Astrocyte (in vitro differentiated cells and primary cell): ENCODE results near the gene JMJD1C. TPM values are rescaled to one million over a fixed set of nuclear protein-coding genes. Genes with fewer than 3 reads are reported as not detected.

Experiments
- DNase-seq: peaks from one replicate; pipeline ENCODE4 v3.0.0-alpha.2; 2010; ENCODE audit warnings: low read depth
- FAIRE-seq: peaks from 2 replicates; lab custom pipeline; 2011; peaks lifted over from hg19 to GRCh38; lab: Jason Lieb, UNC
- H2AFZ ChIP-seq: 2 replicates; pipeline ENCODE4 v1.6.0; 2012; ENCODE audit warnings: low read depth, low read length, inconsistent platforms
- H3K27ac ChIP-seq: 2 replicates; pipeline ENCODE4 v1.5.1; 2011; ENCODE audit warnings: low read depth, low read length, inconsistent platforms
- H3K27me3 ChIP-seq: 2 replicates; pipeline ENCODE4 v1.6.0; 2011; ENCODE audit warnings: low read length, inconsistent platforms; ENCODE audit not compliant: insufficient read depth
- H3K36me3 ChIP-seq: 2 replicates; pipeline ENCODE4 v1.5.1; 2011; ENCODE audit warnings: low read length, inconsistent platforms; ENCODE audit not compliant: insufficient read depth
- H3K4me1 ChIP-seq: 2 replicates; pipeline ENCODE4 v1.5.1; 2011; ENCODE audit warnings: low read length, inconsistent platforms; ENCODE audit not compliant: insufficient read depth
- H3K4me2 ChIP-seq: 2 replicates; pipeline ENCODE4 v1.6.0; 2012; ENCODE audit warnings: low read length, inconsistent platforms
- H3K4me3 ChIP-seq: 2 replicates; pipeline ENCODE4 v1.5.1; 2011; ENCODE audit warnings: low read depth, mild to moderate bottlenecking, low read length, inconsistent platforms; ENCODE audit not compliant: insufficient read depth
- H3K79me2 ChIP-seq: 2 replicates; pipeline ENCODE4 v1.6.0; 2012; ENCODE audit warnings: mild to moderate bottlenecking, low read length, inconsistent platforms; ENCODE audit not compliant: insufficient read depth
- H3K9ac ChIP-seq: 2 replicates; pipeline ENCODE4 v1.6.0; 2012; ENCODE audit warnings: mild to moderate bottlenecking, low read length, inconsistent platforms
- H3K9me3 ChIP-seq: 2 replicates; pipeline ENCODE4 v1.5.1; 2012; ENCODE audit warnings: low read depth, mild to moderate bottlenecking, low read length, inconsistent platforms; ENCODE audit not compliant: insufficient read depth
- H4K20me1 ChIP-seq: 2 replicates; pipeline ENCODE4 v1.6.0; 2012; ENCODE audit warnings: low read length, inconsistent platforms; ENCODE audit not compliant: insufficient read depth
- H3K27ac Mint-ChIP-seq: one replicate; pipeline ENCODE4 v1.8.0; 2021; ENCODE audit warnings: mild to moderate bottlenecking, mixed read lengths; ENCODE audit not compliant: unreplicated experiment
- H3K27me3 Mint-ChIP-seq: one replicate; pipeline ENCODE4 v1.8.0; 2021; ENCODE audit warnings: low read depth, mixed read lengths; ENCODE audit not compliant: unreplicated experiment
- H3K36me3 Mint-ChIP-seq: one replicate; pipeline ENCODE4 v1.8.0; 2021; ENCODE audit warnings: low read depth, mixed read lengths; ENCODE audit not compliant: unreplicated experiment
- H3K4me1 Mint-ChIP-seq: one replicate; pipeline ENCODE4 v1.8.0; 2021; ENCODE audit warnings: low read depth, mixed read lengths; ENCODE audit not compliant: unreplicated experiment
- H3K4me3 Mint-ChIP-seq: one replicate; pipeline ENCODE4 v1.8.0; 2021; ENCODE audit warnings: mild to moderate bottlenecking, moderate library complexity, mixed read lengths; ENCODE audit not compliant: unreplicated experiment
- H3K9me3 Mint-ChIP-seq: one replicate; pipeline ENCODE4 v1.8.0; 2021; ENCODE audit warnings: mild to moderate bottlenecking, mixed read lengths; ENCODE audit not compliant: unreplicated experiment
- CTCF ChIP-seq: IDR thresholded peaks from 2 replicates; pipeline ENCODE4 v1.5.1; 2011; ENCODE audit warnings: low read depth, mild to moderate bottlenecking, inconsistent platforms, low read length, moderate library complexity; ENCODE audit not compliant: insufficient read depth
- EZH2 ChIP-seq: IDR thresholded peaks from 2 replicates; pipeline ENCODE4 v1.6.1; 2012; ENCODE audit warnings: mild to moderate bottlenecking, low read length, inconsistent platforms; ENCODE audit not compliant: insufficient read depth
- total RNA-seq: library from RNA; stranded (reverse); gene quantifications from 2 replicates; pipeline ENCODE4 v1.2.1, GENCODE V29; 2021

JMJD1C gene
- total RNA-seq, 1 donor from 2014 or later = 61.0 TPM

DNA sequence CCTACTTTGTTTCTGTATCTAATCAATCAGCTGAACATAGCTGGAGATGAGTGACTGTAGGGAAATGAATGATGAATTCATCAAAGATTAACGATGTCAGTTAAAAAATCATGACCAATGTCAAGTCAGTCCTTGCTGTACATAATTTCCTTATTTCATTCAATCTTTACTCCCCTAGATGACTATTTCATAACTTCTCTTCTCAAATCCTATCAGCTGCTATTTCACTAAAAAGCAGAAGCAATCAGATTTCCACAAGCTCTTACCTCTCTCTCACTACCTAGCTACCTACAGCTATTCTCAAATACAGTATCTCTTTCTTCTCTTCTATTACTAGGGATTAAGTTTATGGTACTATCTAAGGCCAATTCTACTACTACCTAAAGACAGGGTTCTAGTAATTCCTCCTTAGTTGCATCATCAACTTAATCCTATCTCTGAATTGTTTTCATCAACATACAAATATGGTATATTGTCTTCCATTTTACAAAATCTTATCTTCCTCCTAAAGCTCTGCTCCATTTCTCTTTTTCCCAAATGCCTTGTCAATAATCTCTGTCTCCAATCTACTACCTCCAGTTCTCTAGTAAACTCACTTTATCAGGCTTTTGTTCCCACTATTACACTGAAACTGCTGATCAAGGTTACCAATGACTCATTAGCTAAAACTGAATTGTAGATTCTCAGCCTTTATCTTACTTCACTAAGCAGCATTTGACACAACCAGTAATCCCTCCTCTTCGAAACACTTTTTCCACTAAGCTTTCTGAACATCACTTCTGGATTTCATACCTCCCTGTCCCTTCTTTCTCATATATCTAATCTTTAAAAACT, 28.4 kb downstream of the JMJD1C start:
- no peaks in the 10 kb centered on the region for H3K36me3 Mint-ChIP-seq
- peak; percentile 70 for DNase-seq
- FAIRE-seq = peak; percentile 26
- Histone ChIP-seq H4K20me1 (peaks cover 68% of the 10 kb centered on the region), H3K4me2 (peak overlapping the region; percentile 11), H3K27me3 (no peaks in the 10 kb centered on the region), H3K9me3 (no peaks in the 10 kb centered on the region), H3K4me1 (peaks cover 10% of the 10 kb centered on the region), H2AFZ (no peak overlapping the region), H3K27ac (peak overlapping the region; percentile 10), H3K4me3 (no peak overlapping the region), H3K36me3 (no peaks in the 10 kb centered on the region), H3K79me2 (peaks cover 94% of the 10 kb centered on the region), H3K9ac (no peak overlapping the region)
- no peaks in the 10 kb centered on the region for H3K27me3 Mint-ChIP-seq
- peaks cover 21% of the 10 kb centered on the region for H3K4me1 Mint-ChIP-seq
- H3K9me3 Mint-ChIP-seq = no peaks in the 10 kb centered on the region
- TF ChIP-seq EZH2 = no peak
- no peak for TF ChIP-seq CTCF
- no peak overlapping the region for H3K4me3 Mint-ChIP-seq
- H3K27ac Mint-ChIP-seq = no peak overlapping the region

GRCh38 chr10:63436225-63436624, 29.6 kb downstream of the JMJD1C start:
- no peak overlapping the region for H3K9ac ChIP-seq
- H3K9me3 Mint-ChIP-seq = no peaks in the 10 kb centered on the region
- peaks cover 24% of the 10 kb centered on the region for H3K4me1 Mint-ChIP-seq
- no peak overlapping the region for H3K4me3 Mint-ChIP-seq
- peaks cover 64% of the 10 kb centered on the region for H4K20me1 ChIP-seq
- no peaks in the 10 kb centered on the region for H3K36me3 ChIP-seq
- H3K27me3 Mint-ChIP-seq = no peaks in the 10 kb centered on the region
- peaks cover 3% of the 10 kb centered on the region for H3K36me3 Mint-ChIP-seq
- H2AFZ ChIP-seq = no peak overlapping the region
- H3K9me3 ChIP-seq = no peaks in the 10 kb centered on the region
- no peak for TF ChIP-seq CTCF
- TF ChIP-seq EZH2 = no peak
- peaks cover 15% of the 10 kb centered on the region for H3K4me1 ChIP-seq
- H3K27me3 ChIP-seq = no peaks in the 10 kb centered on the region
- H3K4me2 ChIP-seq = no peak overlapping the region
- peaks cover 94% of the 10 kb centered on the region for H3K79me2 ChIP-seq
- DNase-seq = no peak
- no peak overlapping the region for H3K4me3 ChIP-seq
- no peak for FAIRE-seq
- no peak overlapping the region for H3K27ac ChIP-seq
- H3K27ac Mint-ChIP-seq = no peak overlapping the region
